ENCODE measurements around the gene PNPLA2.

DNA sequence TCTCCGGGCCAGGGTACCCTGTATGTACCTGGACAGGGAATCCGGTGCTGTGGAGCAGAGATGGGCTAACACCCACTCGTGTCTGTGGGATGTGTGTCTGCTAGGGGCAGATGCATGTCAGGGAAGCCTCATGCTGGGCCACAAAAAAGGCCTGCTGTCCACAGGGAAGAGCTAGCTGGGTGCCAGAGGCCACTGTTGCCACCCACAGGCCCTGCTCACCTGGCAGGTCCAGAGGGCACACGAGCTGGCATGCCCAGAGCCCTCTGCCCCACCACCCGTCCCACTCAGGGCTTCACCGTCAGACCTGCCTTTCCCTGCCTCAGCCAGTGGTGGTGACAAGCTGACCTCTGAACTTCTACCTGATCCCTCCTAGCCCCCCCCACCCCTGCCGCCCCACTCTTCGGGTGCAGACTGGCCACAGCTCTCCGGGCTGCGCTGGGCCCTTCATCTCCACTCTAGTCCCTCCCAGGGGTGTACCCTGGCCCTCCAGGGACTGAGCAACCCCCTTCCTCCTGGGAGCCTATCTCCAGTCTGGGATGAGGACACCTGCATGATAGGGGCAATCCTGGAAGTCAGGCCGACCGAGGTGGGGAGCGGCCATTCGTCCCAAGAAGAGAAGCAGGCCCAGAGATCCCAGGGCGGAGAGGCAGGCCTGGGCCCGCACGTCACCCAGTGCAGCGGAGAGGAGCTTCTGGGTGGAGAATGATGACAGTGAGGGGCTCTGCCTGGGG, 22.0 kb upstream of the PNPLA2 start:
- TF ChIP-seq POLR2A (IDR thresholded peaks at IDR 0.05), result peak; percentile 15
- TF ChIP-seq, protein P1, sequence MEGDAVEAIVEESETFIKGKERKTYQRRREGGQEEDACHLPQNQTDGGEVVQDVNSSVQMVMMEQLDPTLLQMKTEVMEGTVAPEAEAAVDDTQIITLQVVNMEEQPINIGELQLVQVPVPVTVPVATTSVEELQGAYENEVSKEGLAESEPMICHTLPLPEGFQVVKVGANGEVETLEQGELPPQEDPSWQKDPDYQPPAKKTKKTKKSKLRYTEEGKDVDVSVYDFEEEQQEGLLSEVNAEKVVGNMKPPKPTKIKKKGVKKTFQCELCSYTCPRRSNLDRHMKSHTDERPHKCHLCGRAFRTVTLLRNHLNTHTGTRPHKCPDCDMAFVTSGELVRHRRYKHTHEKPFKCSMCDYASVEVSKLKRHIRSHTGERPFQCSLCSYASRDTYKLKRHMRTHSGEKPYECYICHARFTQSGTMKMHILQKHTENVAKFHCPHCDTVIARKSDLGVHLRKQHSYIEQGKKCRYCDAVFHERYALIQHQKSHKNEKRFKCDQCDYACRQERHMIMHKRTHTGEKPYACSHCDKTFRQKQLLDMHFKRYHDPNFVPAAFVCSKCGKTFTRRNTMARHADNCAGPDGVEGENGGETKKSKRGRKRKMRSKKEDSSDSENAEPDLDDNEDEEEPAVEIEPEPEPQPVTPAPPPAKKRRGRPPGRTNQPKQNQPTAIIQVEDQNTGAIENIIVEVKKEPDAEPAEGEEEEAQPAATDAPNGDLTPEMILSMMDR (IDR thresholded peaks at IDR 0.05), result no peak
